ENCODE results near the gene SP4.

The SP4 gene

DNA sequence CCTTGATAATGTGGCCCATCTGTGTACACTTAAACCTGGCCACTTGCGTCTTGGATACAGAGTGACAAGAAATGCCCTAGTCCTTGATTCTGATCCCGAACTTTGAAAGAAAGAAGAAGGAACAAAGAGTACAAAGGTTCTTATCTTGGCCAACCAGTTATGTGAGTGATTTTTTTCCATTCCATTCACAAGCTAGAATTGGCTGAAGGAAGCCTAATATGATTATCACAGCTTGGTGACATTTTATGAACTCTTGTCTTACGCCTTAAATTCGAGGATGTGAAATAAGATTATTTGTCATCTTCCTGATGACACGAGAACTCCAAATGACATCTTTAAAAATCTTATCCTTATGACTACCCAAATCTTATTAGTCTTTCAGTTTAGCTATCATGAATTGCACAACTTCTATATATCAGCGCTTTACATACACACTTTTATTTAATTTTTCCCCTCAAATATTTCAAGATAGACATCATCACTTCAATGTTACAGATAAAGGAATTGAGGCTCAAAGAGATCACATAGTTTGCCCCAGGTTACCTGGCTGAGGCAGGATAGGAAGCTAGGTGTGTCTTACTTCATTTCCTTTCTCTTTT, 13.0 kb upstream of the SP4 start:
- Histone ChIP-seq H3K27ac (no peak overlapping the region), H3K4me3 (ENCODE audit: low read depth, low read length) (no peak overlapping the region), H3K36me3 (replicated peaks) (no peaks in the 10 kb centered on the region), H3K27me3 (replicated peaks) (no peaks in the 10 kb centered on the region)
- TF ChIP-seq, protein P1, sequence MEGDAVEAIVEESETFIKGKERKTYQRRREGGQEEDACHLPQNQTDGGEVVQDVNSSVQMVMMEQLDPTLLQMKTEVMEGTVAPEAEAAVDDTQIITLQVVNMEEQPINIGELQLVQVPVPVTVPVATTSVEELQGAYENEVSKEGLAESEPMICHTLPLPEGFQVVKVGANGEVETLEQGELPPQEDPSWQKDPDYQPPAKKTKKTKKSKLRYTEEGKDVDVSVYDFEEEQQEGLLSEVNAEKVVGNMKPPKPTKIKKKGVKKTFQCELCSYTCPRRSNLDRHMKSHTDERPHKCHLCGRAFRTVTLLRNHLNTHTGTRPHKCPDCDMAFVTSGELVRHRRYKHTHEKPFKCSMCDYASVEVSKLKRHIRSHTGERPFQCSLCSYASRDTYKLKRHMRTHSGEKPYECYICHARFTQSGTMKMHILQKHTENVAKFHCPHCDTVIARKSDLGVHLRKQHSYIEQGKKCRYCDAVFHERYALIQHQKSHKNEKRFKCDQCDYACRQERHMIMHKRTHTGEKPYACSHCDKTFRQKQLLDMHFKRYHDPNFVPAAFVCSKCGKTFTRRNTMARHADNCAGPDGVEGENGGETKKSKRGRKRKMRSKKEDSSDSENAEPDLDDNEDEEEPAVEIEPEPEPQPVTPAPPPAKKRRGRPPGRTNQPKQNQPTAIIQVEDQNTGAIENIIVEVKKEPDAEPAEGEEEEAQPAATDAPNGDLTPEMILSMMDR (IDR thresholded peaks at IDR 0.05; ENCODE audit: low read depth, low read length, missing control alignments): no peak
- DNase-seq: no peak
- in situ Hi-C loops (cut with HindIII; ENCODE audit: low pct_ligation_motif_present, low sequenced_read_pairs): no loop called here

DNA sequence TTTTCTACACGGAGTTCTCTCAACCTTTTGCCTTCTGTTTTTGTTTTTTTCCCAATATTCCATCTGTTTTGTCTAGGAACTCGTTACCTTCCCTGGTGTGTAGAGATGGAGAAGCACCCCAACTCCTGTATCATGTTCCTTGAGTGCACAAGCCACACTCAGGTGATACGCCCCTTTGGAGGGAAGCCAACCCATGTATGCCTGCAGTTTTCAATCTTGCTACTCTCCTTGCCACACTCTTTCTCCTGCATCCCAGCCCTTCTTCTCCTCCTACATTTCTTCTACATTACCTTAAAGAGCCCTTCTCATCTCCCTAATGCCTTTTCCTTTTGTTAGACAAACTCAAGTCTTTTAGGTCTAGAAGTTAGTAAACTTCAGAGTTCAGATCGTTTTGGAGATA, 10.2 kb upstream of the SP4 start:
- DNase-seq: no peak
- H3K27me3 ChIP-seq (replicated peaks): no peaks in the 10 kb centered on the region
- no peak overlapping the region for H3K4me3 ChIP-seq (ENCODE audit: low read depth, low read length)
- H3K27ac ChIP-seq: no peak overlapping the region
- no peaks in the 10 kb centered on the region for H3K36me3 ChIP-seq (replicated peaks)
- in situ Hi-C loops (cut with HindIII; ENCODE audit: low pct_ligation_motif_present, low sequenced_read_pairs): no loop called here
- TF ChIP-seq, protein P1 (IDR thresholded peaks at IDR 0.05; ENCODE audit: low read depth, low read length, missing control alignments): no peak

DNA sequence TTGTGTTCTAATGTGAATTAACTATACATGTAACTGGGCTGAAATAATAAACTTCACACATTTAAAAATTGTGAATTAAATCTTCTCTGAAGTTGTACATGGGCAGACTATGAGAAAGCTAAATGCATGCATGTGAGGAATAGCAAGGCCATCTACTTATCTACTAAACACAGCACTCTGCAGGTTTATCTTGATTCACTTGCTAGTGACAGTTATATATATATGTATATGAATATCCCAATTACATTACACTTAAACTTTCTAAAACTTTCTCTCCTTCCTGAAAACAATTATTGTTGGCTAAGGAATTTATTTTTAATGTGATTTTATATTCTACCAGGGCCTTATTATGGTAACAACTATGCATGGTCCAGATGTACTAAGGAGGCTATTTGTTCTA, 5.1 kb upstream of the SP4 start:
- TF ChIP-seq, protein P1 (IDR thresholded peaks at IDR 0.05; ENCODE audit: low read depth, low read length, missing control alignments): no peak
- H3K27me3 ChIP-seq (replicated peaks): no peaks in the 10 kb centered on the region
- H3K4me3 ChIP-seq (ENCODE audit: low read depth, low read length): no peak overlapping the region
- no peak for DNase-seq
- no peaks in the 10 kb centered on the region for H3K36me3 ChIP-seq (replicated peaks)
- H3K27ac ChIP-seq: no peak overlapping the region
- in situ Hi-C loops (cut with HindIII; ENCODE audit: low pct_ligation_motif_present, low sequenced_read_pairs): no loop called here

DNA sequence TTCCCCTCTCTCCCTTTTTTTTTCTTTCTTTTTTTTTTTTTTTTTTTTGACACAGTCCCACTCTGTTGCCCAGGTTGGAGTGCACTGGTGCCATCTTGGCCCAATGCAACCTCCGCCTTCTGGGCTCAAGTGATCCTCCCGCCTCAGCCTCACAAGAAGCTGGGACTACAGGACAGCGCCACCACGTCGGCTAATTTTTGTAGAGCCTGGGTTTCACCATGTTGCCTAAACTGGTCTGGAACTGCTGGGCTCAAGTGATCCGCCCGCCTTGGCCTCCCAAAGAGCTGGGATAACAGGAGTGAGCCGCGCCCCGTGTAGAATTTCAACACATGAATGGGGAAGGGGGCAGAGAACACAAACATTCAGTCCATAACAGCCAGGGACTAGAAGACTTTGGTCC, 2.6 kb upstream of the SP4 start:
- in situ Hi-C loops (cut with HindIII; ENCODE audit: low pct_ligation_motif_present, low sequenced_read_pairs): no loop called here
- Histone ChIP-seq H3K27ac (no peak overlapping the region), H3K4me3 (ENCODE audit: low read depth, low read length) (no peak overlapping the region), H3K36me3 (replicated peaks) (no peaks in the 10 kb centered on the region), H3K27me3 (replicated peaks) (no peaks in the 10 kb centered on the region)
- no peak for DNase-seq
- TF ChIP-seq, protein P1 (IDR thresholded peaks at IDR 0.05; ENCODE audit: low read depth, low read length, missing control alignments): no peak

DNA sequence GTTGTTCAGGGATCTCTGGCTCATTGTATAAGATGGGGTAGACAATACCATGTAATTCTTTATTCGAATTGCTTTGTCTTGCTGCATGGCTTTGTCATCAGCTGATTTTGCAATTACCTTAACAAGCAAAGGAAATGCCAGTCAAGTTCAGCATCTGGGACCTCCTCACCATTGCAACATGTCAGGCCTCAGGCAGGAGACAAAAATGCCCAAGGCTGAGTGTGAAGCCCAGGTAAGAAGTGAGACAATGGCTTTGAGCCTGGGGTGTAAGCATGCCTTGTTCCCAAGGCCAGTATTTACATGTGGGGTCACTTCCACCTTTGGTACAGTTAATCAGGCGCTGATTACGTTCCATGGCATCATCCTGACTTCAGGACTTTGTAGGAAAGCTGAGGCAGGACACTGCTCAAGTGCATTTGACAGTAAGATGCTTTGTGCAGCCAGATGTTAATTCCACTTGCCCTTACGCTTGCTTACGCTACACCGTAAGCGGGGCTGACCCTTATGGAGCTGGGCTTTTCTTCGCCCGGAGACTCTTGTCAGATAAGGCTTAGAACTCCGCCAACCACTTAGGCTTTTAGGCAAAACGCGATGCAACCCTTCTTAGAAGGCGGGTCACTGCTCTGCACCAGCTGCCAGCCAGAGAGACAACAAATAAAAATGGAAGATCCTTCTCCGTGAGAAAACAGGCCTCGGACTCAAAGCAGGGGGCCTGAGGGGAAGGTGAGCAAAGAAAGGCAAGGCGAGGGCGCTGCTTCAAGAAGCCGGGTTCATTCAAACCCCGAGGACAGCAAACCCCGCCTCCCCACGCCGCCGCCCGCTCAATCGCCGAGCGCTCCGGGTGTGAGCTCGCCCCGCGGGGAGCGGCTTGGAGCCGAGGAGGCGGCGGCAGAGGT, 1.3 kb upstream of the SP4 start:
- no peaks in the 10 kb centered on the region for H3K27me3 ChIP-seq (replicated peaks)
- TF ChIP-seq, protein P1 (IDR thresholded peaks at IDR 0.05; ENCODE audit: low read depth, low read length, missing control alignments): no peak
- H3K27ac ChIP-seq: no peak overlapping the region
- no peaks in the 10 kb centered on the region for H3K36me3 ChIP-seq (replicated peaks)
- H3K4me3 ChIP-seq (ENCODE audit: low read depth, low read length): peak overlapping the region; percentile 59
- no peak for DNase-seq
- in situ Hi-C loops (cut with HindIII; ENCODE audit: low pct_ligation_motif_present, low sequenced_read_pairs): no loop called here
